Endothelial cell (in vitro differentiated cells): ENCODE measurements around the gene XPO1. TPM values are rescaled to one million over a fixed set of nuclear protein-coding genes. Genes with fewer than 3 reads are reported as not detected.
"Not testable (repeated sequence)": the region's sequence is repeated elsewhere in the genome, so short reads cannot be mapped to it uniquely, and the experiment has no call there.

ENCODE experiments used
- DNase-seq: peaks from one replicate; pipeline ENCODE4 v3.0.0; 2021; ENCODE audit warnings: low spot score
- H3K27ac Mint-ChIP-seq: one replicate; pipeline ENCODE4 v1.8.0; 2021; ENCODE audit warnings: mixed read lengths, inconsistent platforms; ENCODE audit not compliant: unreplicated experiment
- H3K27me3 Mint-ChIP-seq: one replicate; pipeline ENCODE4 v1.8.0; 2021; ENCODE audit warnings: mild to moderate bottlenecking, moderate library complexity, mixed read lengths, inconsistent platforms; ENCODE audit not compliant: unreplicated experiment
- H3K36me3 Mint-ChIP-seq: one replicate; pipeline ENCODE4 v1.8.0; 2021; ENCODE audit warnings: mild to moderate bottlenecking, low read depth, mixed read lengths, inconsistent platforms; ENCODE audit not compliant: unreplicated experiment
- H3K4me1 Mint-ChIP-seq: one replicate; pipeline ENCODE4 v1.8.0; 2021; ENCODE audit warnings: mild to moderate bottlenecking, mixed read lengths, inconsistent platforms; ENCODE audit not compliant: unreplicated experiment
- H3K4me3 Mint-ChIP-seq: one replicate; pipeline ENCODE4 v1.8.0; 2021; ENCODE audit warnings: mild to moderate bottlenecking, mixed read lengths, inconsistent platforms; ENCODE audit not compliant: unreplicated experiment
- H3K9me3 Mint-ChIP-seq: one replicate; pipeline ENCODE4 v1.8.0; 2021; ENCODE audit warnings: mixed read lengths, inconsistent platforms; ENCODE audit not compliant: unreplicated experiment
- total RNA-seq: library from RNA; stranded (reverse); fragmentation: NEBNext Ultra II Directional; extraction: Animal tissue kit (Norgen Biotek cat#: 25700); gene quantifications from one replicate; pipeline ENCODE4 v1.2.1, GENCODE V29; 2021; ENCODE audit not compliant: unreplicated experiment
- TF ChIP-seq, protein P1 (sequence below): fragments of 200-600 bp; sonication (generic); IDR thresholded peaks from one replicate; pipeline ENCODE4 v1.5.0; 2021; ENCODE audit warnings: antibody characterized with exemption; ENCODE audit not compliant: unreplicated experiment

Gene XPO1
- total RNA-seq, 1 donor from 2014 or later: 138 TPM

DNA sequence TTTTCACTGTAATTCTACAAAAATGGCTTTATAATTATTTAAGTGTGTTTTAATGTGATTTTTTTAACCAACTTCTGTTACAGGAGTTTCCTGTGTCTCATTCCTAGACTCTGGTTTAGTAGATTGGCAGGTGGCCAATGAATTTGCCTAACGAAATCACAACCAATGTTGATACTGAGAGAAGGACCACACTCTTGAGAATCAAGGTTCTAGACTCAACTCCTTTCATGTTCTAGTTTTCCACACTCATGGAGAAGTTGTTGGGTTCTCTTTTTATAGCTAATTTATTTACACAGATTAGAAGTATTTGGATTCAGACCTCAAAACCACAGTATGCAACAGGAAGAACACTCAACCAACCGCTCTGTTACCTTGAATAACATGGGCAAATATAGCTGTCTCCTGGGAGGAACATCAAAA lies 44.6 kb downstream of the XPO1 start:
- peaks cover 3% of the 10 kb centered on the region for H3K27me3 Mint-ChIP-seq
- H3K4me3 Mint-ChIP-seq: no peak overlapping the region
- DNase-seq: no peak
- TF ChIP-seq, protein P1, sequence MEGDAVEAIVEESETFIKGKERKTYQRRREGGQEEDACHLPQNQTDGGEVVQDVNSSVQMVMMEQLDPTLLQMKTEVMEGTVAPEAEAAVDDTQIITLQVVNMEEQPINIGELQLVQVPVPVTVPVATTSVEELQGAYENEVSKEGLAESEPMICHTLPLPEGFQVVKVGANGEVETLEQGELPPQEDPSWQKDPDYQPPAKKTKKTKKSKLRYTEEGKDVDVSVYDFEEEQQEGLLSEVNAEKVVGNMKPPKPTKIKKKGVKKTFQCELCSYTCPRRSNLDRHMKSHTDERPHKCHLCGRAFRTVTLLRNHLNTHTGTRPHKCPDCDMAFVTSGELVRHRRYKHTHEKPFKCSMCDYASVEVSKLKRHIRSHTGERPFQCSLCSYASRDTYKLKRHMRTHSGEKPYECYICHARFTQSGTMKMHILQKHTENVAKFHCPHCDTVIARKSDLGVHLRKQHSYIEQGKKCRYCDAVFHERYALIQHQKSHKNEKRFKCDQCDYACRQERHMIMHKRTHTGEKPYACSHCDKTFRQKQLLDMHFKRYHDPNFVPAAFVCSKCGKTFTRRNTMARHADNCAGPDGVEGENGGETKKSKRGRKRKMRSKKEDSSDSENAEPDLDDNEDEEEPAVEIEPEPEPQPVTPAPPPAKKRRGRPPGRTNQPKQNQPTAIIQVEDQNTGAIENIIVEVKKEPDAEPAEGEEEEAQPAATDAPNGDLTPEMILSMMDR: no peak
- H3K4me1 Mint-ChIP-seq: no peaks in the 10 kb centered on the region
- H3K9me3 Mint-ChIP-seq: no peaks in the 10 kb centered on the region
- no peak overlapping the region for H3K27ac Mint-ChIP-seq
- H3K36me3 Mint-ChIP-seq: peaks cover 54% of the 10 kb centered on the region

DNA sequence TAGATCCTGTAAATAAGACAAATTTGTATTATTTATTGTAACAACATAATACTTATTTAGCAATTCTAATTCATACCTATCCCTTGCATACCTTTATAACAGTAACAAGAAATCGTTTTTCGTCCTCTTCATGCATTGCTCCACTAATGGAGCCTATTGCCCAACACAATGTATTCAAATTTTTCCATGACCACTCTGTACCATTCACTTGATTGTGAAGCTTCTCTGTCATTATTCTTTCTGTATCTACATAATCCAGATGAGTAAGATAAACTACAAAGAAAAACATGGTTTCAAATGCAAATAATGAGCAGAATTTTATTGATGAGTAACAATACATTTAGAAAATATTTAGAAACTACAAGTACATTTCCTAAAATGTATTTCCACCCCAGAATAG lies 45.7 kb downstream of the XPO1 start:
- H3K27ac Mint-ChIP-seq: no peak overlapping the region
- no peak for DNase-seq
- H3K27me3 Mint-ChIP-seq: peaks cover 3% of the 10 kb centered on the region
- H3K4me1 Mint-ChIP-seq: peaks cover 4% of the 10 kb centered on the region
- TF ChIP-seq, protein P1: no peak
- H3K36me3 Mint-ChIP-seq: peaks cover 50% of the 10 kb centered on the region
- H3K9me3 Mint-ChIP-seq: no peaks in the 10 kb centered on the region
- H3K4me3 Mint-ChIP-seq: peak overlapping the region; percentile 33

DNA sequence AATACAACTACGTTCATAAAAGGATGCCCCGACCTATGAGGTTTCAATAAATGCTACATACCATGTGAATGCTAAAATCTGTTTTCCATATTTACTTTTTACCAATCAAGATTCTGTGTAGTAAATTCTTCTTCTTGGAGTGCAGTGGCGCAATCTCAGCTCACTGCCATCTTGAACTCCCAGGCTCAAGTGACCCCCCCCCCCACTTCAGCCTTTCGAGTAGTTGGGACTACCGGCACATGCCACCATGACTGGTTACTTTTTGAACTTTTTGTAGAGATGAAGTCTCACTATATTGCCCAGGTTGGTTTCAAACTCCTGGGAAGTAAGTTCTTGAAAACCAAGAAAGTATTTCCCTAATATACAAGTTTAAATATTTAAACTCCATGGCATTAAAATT lies 52.9 kb downstream of the XPO1 start:
- H3K27ac Mint-ChIP-seq: no peak overlapping the region
- TF ChIP-seq, protein P1: no peak
- H3K27me3 Mint-ChIP-seq: no peaks in the 10 kb centered on the region
- H3K4me1 Mint-ChIP-seq: peaks cover 13% of the 10 kb centered on the region
- DNase-seq: no peak
- H3K9me3 Mint-ChIP-seq: no peaks in the 10 kb centered on the region
- H3K4me3 Mint-ChIP-seq: no peak overlapping the region
- H3K36me3 Mint-ChIP-seq: peaks cover 31% of the 10 kb centered on the region

DNA sequence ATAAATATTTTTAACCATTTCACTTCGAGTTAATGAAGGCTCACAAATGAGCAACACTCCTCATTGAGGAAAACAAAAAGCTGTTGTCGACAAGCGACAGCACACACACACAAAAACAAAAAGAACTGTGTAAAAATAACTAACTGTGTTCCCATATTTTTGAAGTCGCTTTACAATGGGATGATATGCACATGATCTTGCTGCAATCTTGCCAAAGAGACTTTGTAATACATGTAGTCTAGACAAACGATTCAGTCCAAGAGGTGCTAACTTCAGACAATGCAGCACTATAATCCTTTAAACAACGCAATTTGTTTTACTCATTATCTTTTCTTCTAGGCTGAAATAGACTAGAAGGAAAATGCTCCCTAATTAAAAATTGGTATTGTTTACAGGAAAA lies 60.1 kb downstream of the XPO1 start:
- no peak overlapping the region for H3K27ac Mint-ChIP-seq
- H3K4me1 Mint-ChIP-seq: no peaks in the 10 kb centered on the region
- peaks cover 1% of the 10 kb centered on the region for H3K27me3 Mint-ChIP-seq
- DNase-seq: no peak
- H3K36me3 Mint-ChIP-seq: peaks cover 12% of the 10 kb centered on the region
- TF ChIP-seq, protein P1: no peak
- no peak overlapping the region for H3K4me3 Mint-ChIP-seq
- H3K9me3 Mint-ChIP-seq: no peaks in the 10 kb centered on the region

DNA sequence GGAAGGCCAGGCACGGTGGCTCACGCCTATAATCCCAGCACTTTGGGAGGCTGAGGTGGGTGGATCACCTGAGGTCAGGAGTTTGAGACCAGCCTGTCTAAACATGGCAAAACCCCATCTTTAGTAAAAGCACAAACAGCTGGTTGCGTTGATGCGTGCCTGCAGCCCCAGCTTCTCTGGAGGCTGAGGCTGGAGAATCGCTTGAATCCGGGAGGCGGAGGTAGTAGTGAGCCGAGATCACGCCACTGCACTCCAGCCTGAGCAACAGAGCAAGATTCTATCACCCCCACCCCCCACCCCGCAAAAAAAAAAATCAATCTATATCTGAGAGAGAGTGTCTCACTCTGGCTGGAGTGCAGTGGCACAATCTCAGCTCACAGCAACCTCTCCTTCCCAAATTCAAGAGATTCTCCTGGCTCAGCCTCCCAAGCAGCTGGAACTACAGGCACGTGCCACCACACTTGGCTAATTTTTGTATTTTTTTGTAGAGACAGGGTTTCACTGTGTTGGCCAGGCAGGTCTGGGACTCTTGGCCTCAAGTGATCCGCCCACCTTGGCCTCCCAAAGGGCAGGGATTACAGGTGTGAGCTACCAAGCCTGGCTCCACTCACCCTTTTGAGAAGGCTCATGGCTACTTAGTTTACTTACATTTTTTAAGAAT lies 61.1 kb downstream of the XPO1 start:
- not testable (repeated sequence) for H3K9me3 Mint-ChIP-seq, H3K27me3 Mint-ChIP-seq, H3K4me1 Mint-ChIP-seq, DNase-seq, H3K27ac Mint-ChIP-seq
- peak overlapping the region; percentile 65 for H3K4me3 Mint-ChIP-seq
- H3K36me3 Mint-ChIP-seq: peaks cover 14% of the 10 kb centered on the region
